Gastroesophageal sphincter (tissue), 4 donors: Measurements from ENCODE around the gene ABHD4. TPM values are rescaled to one million over a fixed set of nuclear protein-coding genes. Genes with fewer than 3 reads are reported as not detected.

Experiments
- ATAC-seq: fragments of 150-250 bp; one replicate; pipeline ENCODE4 v1.9.1; 2016; ENCODE audit warnings: mild to moderate bottlenecking, moderate library complexity
- H3K27ac ChIP-seq, 4 donors: fragments of 200-600 bp; sonication (generic) in 3 of 4; 1 replicate in 3 of 4; 2 replicates in 1 of 4; pipeline ENCODE4 v1.5.1; 2016 to 2019
- H3K27me3 ChIP-seq: fragments of 200-600 bp; sonication (generic); one replicate; pipeline ENCODE4 v1.5.1; 2019
- H3K36me3 ChIP-seq, 2 donors: fragments of 200-600 bp; sonication (generic); one replicate each; pipeline ENCODE4 v1.5.1; 2019; ENCODE audit warnings: control low read depth in 1 of 2
- H3K4me1 ChIP-seq, 3 donors: fragments of 200-600 bp; sonication (generic); 1 replicate in 2 of 3; 2 replicates in 1 of 3; pipeline ENCODE4 v1.5.1; 2016 to 2019; ENCODE audit warnings: control low read depth in 2 of 3
- H3K4me3 ChIP-seq, 2 donors: fragments of 200-600 bp; sonication (generic); one replicate each; pipeline ENCODE4 v1.5.1; 2019; ENCODE audit warnings: mild to moderate bottlenecking in 1 of 2, moderate library complexity in 1 of 2
- H3K9me3 ChIP-seq, 3 donors: fragments of 200-600 bp; sonication (generic); one replicate each; pipeline ENCODE4 v1.5.1; 2017 to 2019; ENCODE audit warnings: control low read depth in 2 of 3
- CTCF ChIP-seq, 4 experiments: fragments of 200-600 bp in 2 of 4; fragments of 450-650 bp in 2 of 4; sonication (generic) in 1 of 4; IDR thresholded peaks; one replicate each; pipeline ENCODE4 v1.5.1; 2017 to 2019; ENCODE audit warnings: antibody characterized with exemption in 4 of 4, mild to moderate bottlenecking in 2 of 4, moderate library complexity in 2 of 4
- EP300 ChIP-seq: sonication (generic); formaldehyde crosslinking; IDR thresholded peaks from one replicate; pipeline ENCODE4 v1.6.1; 2017; ENCODE audit warnings: antibody characterized with exemption, mild to moderate bottlenecking
- POLR2A ChIP-seq, 2 donors: fragments of 450-650 bp; IDR thresholded peaks; one replicate each; pipeline ENCODE4 v1.6.1; 2017; ENCODE audit warnings: antibody characterized with exemption in 2 of 2, mild to moderate bottlenecking in 2 of 2, moderate library complexity in 1 of 2
- POLR2AphosphoS5 ChIP-seq: sonication (generic); formaldehyde crosslinking; IDR thresholded peaks from one replicate; pipeline ENCODE4 v1.6.1; 2017; ENCODE audit warnings: antibody characterized with exemption
- WGBS, 2 donors: methylation state at CpG; one replicate each; pipeline ENCODE4 v1.1.5; 2018; ENCODE audit warnings: low coverage in 1 of 2; 5-methylcytosine and 5-hydroxymethylcytosine counted together
- total RNA-seq, 4 donors: library from RNA; depleted of rRNA; stranded (reverse); fragments of >200 nt; gene quantifications; one replicate each; pipeline ENCODE4 v1.1.0, GENCODE V29; 2016

The ABHD4 gene
- total RNA-seq, 4 donors from 2014 or later = 23.8 to 42.0 (median 31.0) TPM

GRCh38 chr14:22570132-22570949, 27.8 kb upstream of the ABHD4 start:
- 19 to 24% methylated on average over 8 of the region's 8 CpGs for WGBS, 2 donors
- Histone ChIP-seq H3K4me3 (no peak overlapping the region), H3K4me1 (peaks cover 3 to 48% (median 10%) of the 10 kb centered on the region in 3 donors), H3K9me3 (no peaks in the 10 kb centered on the region), H3K36me3 (peaks cover 0 to 72% of the 10 kb centered on the region in 2 donors), H3K27ac (peak overlapping the region in 3 of 4 donors; percentile 45 to 70 (median 68)), H3K27me3 (no peaks in the 10 kb centered on the region)
- peak; percentile 78 for ATAC-seq
- TF ChIP-seq POLR2AphosphoS5 (no peak), CTCF (IDR thresholded peaks at IDR 0.05) (peak; percentile 84 to 95 (median 89))

DNA sequence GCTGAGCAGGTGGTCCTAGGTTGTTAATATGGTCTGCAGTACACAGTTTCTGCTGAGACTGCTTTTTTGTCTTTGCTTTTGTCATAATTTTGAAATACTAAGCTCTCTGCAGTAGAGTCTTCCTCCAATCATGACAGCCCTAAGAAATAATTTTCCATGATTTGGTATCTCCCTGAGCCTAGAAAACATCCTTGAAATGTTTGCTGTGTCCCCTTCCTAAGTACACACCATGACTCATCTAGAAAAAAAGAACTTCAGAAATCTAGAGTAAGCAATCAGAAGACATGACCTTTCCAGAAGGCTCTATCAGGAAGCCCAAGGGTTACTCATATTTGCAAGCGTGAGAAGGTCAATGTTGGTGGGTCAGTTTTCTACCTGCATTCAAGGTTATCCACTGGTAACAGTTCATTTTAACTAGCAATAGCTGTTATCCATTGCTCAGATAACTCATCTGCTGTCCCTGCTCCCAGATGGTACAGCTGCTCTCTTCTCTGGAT, 25.5 kb upstream of the ABHD4 start:
- H3K9me3 ChIP-seq = no peaks in the 10 kb centered on the region
- TF ChIP-seq CTCF (IDR thresholded peaks at IDR 0.05) (no peak), POLR2AphosphoS5 (no peak), POLR2A (IDR thresholded peaks at IDR 0.05) (no peak), EP300 (no peak)
- H3K36me3 ChIP-seq = peaks cover 0 to 65% of the 10 kb centered on the region in 2 donors
- H3K4me3 ChIP-seq = no peak overlapping the region
- no peak overlapping the region for H3K27ac ChIP-seq
- 60% methylated on average over 1 of the region's 1 CpG; no CpG with 5 or more reads in 1 of the 2 donors for WGBS, 2 donors
- no peaks in the 10 kb centered on the region for H3K27me3 ChIP-seq
- peak; percentile 17 for ATAC-seq
- peaks cover 6 to 34% (median 6%) of the 10 kb centered on the region in 3 donors for H3K4me1 ChIP-seq

- Histone ChIP-seq H3K36me3 (peaks cover 0 to 58% of the 10 kb centered on the region in 2 donors), H3K27ac (no peak overlapping the region), H3K9me3 (no peaks in the 10 kb centered on the region), H3K4me1 (peaks cover 6 to 34% (median 6%) of the 10 kb centered on the region in 3 donors), H3K4me3 (no peak overlapping the region), H3K27me3 (no peaks in the 10 kb centered on the region)
- TF ChIP-seq POLR2A (IDR thresholded peaks at IDR 0.05) (no peak), POLR2AphosphoS5 (no peak)
- 90 to 100% methylated on average over 3 of the region's 3 CpGs for WGBS, 2 donors
- ATAC-seq = no peak
Measured at GRCh38 chr14:22573804-22574203, 24.3 kb upstream of the ABHD4 start.

DNA sequence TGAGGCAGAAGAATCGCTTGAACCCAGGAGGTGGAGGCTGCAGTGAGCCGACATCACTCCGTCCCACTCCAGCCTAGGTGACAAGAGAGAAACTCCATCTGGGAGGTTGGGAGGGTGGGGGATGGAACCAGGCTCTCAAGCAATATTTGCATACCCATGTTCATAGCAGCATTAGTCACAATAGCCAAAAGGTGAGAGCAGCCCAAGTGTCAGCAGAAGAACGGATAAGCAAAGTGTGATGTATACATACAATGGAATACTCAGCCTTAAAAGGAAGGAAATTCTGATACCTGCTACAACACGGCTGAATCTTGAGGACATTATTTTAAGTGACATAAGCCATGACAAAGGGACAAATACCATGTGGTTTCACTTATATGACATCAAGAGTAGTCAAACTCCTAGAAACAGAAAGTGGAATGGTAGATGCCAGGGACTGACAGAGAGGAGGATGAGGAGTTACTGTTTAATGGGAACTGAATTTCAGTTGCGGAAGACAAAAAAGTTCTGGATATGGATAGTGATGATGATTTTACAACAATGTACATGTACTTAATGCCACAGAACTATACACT, 20.7 kb upstream of the ABHD4 start:
- H3K27me3 ChIP-seq = no peaks in the 10 kb centered on the region
- H3K36me3 ChIP-seq = peaks cover 0 to 39% of the 10 kb centered on the region in 2 donors
- no peaks in the 10 kb centered on the region for H3K9me3 ChIP-seq
- H3K4me3 ChIP-seq = no peak overlapping the region
- peaks cover 0 to 21% (median 3%) of the 10 kb centered on the region in 3 donors for H3K4me1 ChIP-seq
- TF ChIP-seq POLR2AphosphoS5 = no peak
- TF ChIP-seq CTCF (IDR thresholded peaks at IDR 0.05) = no peak
- no peak for TF ChIP-seq EP300
- no peak for TF ChIP-seq POLR2A (IDR thresholded peaks at IDR 0.05)
- H3K27ac ChIP-seq = no peak overlapping the region
- no peak for ATAC-seq
- 66 to 68% methylated on average over 6 of the region's 6 CpGs for WGBS, 2 donors

DNA sequence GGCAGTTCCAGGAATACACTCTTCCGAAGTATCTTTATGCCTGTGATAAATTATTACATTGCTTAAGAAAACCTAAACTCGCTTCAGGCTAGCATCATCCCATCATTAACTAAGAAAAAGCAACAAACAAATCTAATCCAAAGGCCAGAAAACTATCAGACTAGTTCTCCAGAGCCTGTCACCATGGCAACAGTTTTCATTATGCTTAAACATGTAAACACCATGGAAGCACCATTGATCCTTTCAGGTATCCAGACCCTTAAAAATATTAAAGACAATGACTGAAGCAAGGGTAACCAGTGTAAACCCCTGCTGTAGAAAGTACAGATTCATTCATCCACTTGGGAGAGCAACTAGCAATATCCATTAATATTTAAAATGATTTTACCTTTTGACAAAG, 18.9 kb upstream of the ABHD4 start:
- peaks cover 0 to 23% of the 10 kb centered on the region in 2 donors for H3K36me3 ChIP-seq
- peaks cover 0 to 31% (median 3%) of the 10 kb centered on the region in 3 donors for H3K4me1 ChIP-seq
- H3K9me3 ChIP-seq = no peaks in the 10 kb centered on the region
- H3K4me3 ChIP-seq = no peak overlapping the region
- no peak overlapping the region for H3K27ac ChIP-seq
- TF ChIP-seq POLR2A (IDR thresholded peaks at IDR 0.05) (no peak), CTCF (IDR thresholded peaks at IDR 0.05) (no peak), POLR2AphosphoS5 (no peak), EP300 (no peak)
- no peaks in the 10 kb centered on the region for H3K27me3 ChIP-seq
- no peak for ATAC-seq
- 48 to 66% methylated on average over 2 of the region's 2 CpGs for WGBS, 2 donors
